ENCODE measurements around the gene TRABD.

TRABD gene

DNA sequence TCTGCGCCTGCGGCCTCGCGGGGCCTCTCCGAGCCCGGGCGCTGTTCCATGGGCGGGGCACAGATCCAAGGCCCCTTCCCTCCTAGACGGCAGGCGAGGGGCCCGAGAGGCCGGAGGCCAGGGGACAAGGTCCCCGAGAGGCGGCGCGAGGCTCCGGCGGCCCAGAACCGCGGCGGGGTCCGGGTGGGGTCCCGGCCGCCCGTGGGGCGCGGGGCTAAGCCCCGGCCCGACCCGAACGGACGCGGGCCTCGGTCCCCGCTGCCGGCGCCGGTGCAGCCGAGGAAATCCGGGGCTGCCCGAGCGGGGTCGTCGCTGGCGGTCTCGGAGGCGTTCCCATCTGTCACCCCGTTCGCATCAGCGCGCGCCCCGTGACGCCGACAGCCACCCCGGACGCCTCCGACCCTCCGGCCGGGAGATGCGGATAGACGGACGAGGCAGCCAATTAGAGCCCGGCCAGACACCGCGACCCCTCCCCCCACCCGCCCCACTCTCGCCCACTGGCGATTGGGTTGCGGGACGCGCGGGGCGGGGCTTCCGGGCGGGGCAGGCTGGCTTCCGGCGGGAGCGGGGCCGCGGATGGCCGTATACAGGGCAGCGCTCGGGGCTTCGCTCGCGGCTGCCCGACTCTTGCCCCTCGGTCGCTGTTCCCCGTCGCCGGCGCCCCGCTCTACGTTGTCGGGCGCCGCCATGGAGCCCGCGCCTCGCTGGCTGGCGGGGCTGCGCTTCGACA is 14.9 kb downstream of the TRABD start, which contains the start of gene SELENOO:
TSS of gene SELENOO (plus strand) at position 551 of the 730 bp plus-strand sequence. CDS start at position 577, 26 bp downstream.
- in situ Hi-C loops (cut with MboI; ENCODE audit: low sequenced_read_pairs) = loop anchor here (25.0 kb wide), 1 partner anchor 263 kb away; no protein-coding TSS in a partner anchor

DNA sequence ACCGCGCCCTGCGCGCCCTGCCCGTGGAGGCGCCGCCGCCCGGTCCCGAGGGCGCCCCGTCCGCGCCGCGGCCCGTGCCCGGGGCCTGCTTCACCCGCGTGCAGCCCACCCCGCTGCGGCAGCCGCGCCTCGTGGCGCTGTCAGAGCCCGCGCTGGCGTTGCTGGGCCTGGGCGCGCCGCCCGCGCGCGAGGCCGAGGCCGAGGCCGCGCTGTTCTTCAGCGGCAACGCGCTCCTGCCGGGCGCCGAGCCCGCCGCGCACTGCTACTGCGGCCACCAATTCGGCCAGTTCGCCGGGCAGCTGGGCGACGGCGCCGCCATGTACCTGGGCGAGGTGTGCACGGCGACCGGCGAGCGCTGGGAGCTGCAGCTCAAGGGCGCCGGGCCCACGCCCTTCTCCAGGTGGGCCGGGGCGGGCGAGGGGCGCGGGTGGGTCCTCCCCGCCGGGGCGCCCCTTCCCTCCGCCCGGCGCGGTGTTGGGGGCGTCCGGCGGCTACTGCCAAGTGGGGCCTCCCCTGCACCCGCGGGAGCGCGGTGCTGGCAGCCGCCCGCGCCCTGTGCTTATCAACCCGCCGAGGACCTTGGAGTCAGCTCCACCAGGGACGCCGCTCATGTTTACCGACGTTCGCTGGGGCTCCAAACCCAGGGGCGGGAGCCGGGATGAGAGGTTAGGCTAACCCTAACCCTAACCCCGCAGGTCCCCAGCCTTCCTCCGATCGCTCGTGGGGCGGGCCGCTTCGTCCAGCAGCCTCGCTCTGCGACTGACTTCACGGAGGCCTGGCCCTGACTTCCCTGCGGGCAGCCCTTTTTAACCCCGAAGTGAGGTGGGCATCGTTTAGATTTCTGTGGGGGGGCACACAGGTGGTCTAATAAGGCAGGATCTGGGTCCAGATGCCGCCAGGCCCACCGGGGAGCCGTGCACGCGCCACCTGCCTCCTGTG is 15.7 kb downstream of the TRABD start:
- in situ Hi-C loops (cut with MboI; ENCODE audit: low sequenced_read_pairs) = loop anchor here (25.0 kb wide), 1 partner anchor 264 kb away; no protein-coding TSS in a partner anchor

DNA sequence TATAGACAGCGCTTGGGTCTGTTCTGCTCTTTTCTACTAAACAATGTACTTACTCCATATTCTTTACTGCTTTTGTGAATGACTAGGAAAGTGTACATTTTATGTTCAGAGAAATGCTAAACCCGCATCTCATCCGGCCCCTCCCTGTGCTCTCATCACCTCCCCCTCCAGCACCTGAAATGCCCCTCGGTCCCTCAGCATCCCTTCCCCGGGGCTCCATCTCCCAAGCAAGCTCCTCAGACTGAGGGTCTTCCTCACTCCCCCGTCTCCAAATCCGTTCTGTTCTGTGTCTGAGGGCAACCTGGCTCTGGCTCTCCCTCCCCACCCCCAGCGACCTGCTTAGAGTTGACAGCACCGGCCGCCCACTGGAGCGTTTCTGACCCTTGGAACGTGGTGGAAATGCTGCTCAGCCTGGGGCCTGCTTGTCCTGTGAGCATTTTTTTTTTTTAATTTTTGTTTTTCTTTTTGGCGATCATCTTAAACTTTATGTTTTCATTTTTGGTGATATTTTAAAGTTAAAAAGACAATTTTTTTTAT is 16.5 kb downstream of the TRABD start:
- in situ Hi-C loops (cut with MboI; ENCODE audit: low sequenced_read_pairs) = loop anchor here (25.0 kb wide), 1 partner anchor 265 kb away; no protein-coding TSS in a partner anchor

DNA sequence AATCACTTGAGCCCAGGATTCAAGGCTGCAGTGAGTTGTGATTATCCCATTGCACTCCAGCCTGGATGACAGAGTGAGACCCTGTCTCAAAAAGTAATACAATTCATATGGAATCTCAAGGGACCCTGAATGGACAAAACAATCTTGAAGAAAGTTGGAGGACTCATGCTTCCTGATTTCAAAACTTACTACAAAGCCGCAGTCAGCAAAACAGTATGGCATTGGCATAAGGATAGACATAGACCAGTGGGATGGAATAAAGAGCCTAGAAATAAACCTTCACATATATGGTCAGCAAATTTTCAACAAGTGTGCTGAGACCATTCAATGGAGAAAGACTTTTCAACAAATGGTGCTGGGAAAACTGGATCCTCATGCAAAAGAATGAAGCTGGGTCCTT is 17.6 kb downstream of the TRABD start:
- in situ Hi-C loops (cut with MboI; ENCODE audit: low sequenced_read_pairs) = loop anchor here (25.0 kb wide), 1 partner anchor 266 kb away; no protein-coding TSS in a partner anchor

DNA sequence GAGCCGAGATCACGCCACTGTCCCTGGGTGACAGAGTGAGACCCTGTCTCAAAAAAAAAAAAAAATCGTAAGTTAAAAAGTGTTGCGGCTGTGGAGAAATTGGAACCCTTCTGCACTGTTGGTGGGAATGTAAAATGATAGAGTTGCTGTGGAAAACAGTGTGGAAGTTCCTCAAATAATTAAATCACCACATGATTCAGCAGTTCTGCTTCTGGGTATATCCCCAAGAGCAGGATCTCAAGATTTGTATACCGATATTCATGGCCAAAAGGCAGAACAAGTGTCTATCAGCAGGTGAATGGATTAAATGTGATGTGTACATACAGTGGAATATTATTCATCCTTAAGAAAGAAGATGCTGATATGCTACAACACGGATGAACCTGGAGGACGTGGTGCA is 18.9 kb downstream of the TRABD start:
- in situ Hi-C loops (cut with MboI; ENCODE audit: low sequenced_read_pairs) = loop anchor here (25.0 kb wide), 1 partner anchor 267 kb away; no protein-coding TSS in a partner anchor

DNA sequence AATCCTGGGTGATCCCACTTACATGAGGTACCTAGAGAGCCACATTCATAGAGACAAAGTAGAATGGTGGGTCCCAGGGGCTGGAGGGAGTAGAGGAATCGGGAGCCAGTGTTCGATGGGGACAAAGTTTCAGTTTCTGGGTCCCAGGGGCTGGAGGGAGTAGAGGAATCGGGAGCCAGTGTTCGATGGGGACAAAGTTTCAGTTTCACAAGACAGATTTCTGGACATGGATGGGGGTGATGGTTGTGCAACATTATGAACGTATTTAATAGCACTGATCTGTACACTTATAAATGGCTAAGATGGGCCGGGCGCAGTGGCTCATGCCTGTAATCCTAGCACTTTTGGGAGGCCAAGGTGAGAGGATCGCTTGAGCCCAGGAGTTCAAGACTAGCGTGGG is 19.3 kb downstream of the TRABD start:
- in situ Hi-C loops (cut with MboI; ENCODE audit: low sequenced_read_pairs) = loop anchor here (25.0 kb wide), 1 partner anchor 268 kb away; no protein-coding TSS in a partner anchor

DNA sequence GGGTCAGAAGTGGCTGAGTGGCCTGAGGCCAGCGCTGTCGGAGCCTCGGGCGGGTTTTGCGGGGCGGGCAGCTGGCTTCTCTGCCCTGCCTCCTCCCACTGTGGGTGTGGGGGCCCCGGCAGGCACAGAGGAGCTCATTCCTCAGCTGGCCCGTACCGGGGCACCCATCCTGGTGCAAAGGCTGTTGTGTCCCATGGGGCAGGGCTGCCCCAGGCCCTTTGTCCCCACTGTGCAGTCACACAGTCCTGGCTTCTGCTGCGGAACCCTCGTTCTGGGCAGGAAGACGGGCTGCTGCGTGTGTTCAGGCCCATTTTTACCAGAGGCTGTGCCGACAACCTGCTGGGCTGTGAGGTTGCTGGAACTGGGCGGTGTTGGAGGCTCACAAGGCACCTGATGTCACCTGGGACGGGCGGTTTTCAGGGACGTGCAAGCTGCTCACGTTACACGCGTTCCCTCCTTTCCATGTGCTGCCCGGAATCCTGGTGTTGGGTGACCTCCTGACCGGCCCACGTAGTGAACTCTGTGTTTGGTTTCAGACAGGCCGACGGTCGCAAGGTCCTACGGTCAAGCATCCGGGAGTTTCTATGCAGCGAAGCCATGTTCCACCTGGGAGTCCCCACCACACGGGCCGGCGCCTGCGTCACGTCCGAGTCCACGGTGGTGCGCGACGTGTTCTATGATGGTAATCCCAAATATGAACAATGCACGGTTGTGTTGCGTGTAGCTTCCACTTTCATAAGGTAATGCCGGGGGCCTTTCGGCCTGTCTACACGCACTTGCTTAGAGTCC is 20.3 kb downstream of the TRABD start:
- in situ Hi-C loops (cut with MboI; ENCODE audit: low sequenced_read_pairs) = loop anchor here (25.0 kb wide), 1 partner anchor 269 kb away; no protein-coding TSS in a partner anchor

DNA sequence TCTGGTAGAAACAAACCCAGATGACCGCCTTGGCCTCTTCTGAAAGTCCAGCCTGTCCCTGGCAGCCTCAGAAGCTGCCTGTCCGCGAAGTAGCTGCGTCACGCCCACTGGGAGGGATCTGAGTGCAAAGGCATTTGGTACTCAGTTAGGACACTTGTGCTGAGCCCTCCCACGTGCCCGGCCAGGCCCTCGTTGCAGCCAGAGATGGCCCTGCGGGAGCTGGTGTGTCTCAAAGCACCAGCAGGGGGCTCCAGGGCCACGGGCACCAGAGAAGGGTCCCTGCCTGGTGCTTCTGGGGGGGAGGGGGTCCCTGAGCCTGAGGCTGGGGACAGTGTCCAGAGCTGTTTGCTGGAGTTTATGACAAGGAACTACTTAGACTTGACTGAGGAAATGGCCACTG is 20.9 kb downstream of the TRABD start:
- in situ Hi-C loops (cut with MboI; ENCODE audit: low sequenced_read_pairs) = loop anchor here (25.0 kb wide), 1 partner anchor 269 kb away; no protein-coding TSS in a partner anchor

DNA sequence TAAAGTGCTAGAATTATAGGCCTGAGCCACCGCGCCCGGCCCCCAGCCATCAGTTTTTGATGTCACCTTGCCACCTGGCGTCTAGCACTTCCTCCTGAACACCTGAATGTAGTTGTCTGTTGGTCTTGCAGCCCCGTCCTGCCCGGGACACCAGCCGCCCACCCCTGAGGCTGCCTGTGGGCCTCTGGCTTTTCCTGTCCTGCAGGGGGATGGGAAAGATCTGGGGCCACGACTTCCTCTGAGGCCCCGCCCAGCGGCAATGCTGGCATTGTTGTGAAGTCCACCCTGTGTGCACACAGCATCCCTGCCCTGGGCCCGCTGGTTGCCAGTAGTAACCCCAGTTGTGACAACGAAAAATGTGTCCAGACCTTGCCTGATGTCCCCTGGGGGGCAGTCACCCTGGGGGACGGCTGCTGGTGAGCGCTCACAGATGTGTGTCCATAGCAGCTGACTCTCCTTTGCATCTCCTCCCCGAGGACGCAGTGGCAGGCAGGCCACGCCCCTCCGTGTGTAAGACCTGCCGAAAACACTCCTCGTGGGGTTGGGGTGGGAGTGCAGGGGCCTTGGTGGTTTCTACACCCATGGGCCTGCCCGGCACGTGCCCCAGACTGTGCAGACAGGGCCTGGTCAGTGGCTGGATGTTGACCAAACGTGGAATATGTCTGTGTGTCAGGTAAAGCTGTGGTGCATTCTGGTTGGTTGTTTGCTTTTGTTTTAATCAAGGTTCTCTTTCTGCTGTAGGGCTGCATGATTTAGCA is 21.8 kb downstream of the TRABD start:
- in situ Hi-C loops (cut with MboI; ENCODE audit: low sequenced_read_pairs) = loop anchor here (25.0 kb wide), 1 partner anchor 270 kb away; no protein-coding TSS in a partner anchor

DNA sequence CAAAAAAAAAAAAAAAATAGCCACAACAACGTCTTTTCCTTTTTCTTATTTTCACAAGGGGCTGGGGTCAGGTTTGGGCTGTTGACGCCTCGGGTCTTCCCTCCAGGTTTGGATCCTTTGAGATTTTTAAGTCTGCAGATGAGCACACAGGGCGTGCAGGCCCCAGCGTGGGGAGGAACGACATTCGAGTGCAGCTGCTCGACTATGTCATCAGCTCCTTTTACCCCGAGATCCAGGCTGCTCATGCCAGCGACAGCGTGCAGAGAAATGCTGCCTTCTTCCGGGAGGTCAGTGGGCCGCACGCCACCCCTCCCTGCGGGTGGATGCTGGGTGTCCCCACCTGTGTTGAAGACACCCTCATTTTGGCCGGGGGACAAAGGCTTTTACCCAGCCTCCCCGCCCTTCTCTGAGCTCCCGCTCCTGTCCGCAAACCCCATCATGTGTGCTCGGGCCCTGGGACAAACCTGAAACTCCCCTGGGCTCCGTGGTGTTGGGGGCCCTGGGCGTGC is 22.8 kb downstream of the TRABD start:
- in situ Hi-C loops (cut with MboI; ENCODE audit: low sequenced_read_pairs) = loop anchor here (25.0 kb wide), 1 partner anchor 271 kb away; no protein-coding TSS in a partner anchor

DNA sequence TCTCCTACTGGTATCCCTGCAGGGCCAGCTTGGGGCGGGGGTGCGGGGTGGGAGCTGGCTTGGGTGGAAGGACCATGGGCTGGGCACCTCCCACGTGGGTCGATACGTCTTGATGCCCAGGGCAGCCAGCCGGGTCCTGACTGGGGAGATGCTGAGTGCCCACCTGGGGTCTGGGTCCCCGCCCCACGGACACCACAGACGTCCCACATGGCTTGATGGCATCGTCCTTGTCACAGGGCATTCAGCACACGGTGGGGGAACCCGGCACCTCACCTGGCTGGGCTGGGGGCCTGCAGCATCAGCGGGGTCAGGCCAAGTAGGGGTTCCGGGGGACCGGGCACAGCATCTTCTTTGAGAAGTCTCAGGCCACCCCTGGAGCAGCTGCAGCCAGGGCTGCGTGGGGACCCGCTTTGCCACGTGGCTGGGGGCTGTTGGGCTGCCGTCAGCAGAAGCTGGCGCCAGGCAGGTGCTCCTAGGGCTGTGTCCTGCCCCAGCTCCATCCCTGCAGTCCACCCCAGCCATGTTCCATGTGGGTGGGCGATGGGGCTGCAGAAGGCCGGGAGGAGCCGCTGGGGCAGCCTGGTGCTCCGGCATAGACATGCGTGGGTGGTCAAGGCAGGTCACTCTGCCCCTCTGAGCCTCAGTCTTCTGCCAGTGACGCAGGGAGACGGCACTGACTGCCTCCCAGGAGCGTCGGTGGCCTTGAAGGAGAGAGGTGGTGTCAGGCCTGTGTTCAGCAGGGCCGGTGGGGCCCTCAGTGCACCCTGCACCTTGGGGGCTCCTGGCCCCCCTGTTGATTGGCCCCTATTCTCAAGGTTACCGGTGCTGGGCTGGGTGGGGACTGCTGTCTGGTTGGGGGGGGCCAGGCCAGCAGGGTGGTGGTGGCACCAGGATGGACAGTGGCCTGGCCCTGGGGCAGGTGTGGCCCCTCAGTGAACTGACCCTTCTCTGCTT is 23.5 kb downstream of the TRABD start:
- in situ Hi-C loops (cut with MboI; ENCODE audit: low sequenced_read_pairs) = loop anchor here (25.0 kb wide), 1 partner anchor 272 kb away; no protein-coding TSS in a partner anchor

DNA sequence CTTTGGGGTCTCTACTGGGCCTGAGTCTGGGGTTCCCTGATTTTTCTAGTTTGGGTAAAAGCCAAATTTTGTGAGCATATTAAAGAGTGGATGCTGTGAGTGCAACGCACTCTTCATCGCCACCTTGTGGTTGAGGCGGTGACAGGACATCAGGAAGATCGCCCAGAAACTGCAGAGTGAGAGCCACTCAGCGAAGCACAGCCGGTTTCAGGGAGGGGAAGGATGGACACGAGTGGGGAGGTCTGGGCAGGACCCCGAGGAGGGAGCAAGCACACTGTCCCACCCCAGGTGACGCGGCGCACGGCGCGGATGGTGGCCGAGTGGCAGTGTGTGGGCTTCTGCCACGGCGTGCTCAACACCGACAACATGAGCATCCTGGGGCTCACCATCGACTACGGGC is 24.2 kb downstream of the TRABD start:
- in situ Hi-C loops (cut with MboI; ENCODE audit: low sequenced_read_pairs) = loop anchor here (25.0 kb wide), 1 partner anchor 273 kb away; no protein-coding TSS in a partner anchor

DNA sequence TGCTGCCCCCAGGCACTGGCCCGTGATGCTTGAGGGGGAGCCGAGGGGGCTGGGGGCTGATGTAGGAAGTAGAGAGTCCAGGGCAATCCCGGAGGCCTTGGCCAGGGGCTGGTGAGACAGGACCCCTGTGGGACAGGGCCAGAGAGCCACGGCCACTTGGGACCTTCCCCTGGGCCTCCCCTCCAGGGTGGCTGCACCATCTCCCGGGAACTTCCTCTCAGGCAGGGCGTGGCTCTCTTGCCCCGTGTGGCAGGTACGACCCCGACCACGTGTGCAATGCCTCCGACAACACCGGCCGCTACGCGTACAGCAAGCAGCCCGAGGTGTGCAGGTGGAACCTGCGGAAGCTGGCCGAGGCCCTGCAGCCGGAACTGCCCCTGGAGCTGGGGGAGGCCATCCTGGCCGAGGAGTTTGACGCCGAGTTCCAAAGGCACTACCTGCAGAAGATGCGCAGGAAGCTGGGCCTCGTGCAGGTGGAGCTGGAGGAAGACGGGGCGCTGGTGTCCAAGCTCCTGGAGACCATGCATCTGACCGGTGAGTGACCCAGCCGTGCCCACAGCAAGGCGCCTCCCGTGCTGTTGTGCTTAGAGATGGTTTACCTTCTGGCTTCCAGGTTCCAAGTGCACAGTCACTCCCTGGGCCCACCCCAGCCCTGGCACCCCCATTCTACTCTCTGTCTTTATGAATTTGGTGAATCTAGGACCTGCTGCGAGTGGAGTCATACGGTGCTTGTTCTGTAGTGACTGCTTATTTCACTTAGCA is 24.8 kb downstream of the TRABD start:
- in situ Hi-C loops (cut with MboI; ENCODE audit: low sequenced_read_pairs) = loop anchor here (25.0 kb wide), 1 partner anchor 273 kb away; no protein-coding TSS in a partner anchor

DNA sequence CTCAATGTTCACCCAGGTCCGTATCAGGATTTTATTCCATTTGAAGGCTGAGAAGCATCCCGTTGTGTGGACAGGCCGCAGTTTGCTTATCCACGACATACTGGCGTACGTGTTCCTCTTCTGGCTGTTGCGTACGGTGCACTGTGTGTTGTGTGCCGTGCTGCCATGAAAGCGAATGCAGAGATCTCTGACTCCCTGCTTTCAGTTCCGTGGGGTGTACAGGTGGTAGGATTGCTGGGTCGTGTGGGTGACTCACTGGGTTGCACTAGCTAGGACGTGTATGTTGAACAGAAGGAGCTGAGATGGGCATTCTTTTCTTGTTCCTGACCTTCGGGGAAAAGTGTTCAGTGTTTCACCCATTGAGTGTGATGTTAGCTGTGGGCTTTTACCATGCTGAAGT is 25.4 kb downstream of the TRABD start:
- in situ Hi-C loops (cut with MboI; ENCODE audit: low sequenced_read_pairs) = loop anchor here (25.0 kb wide), 1 partner anchor 274 kb away; no protein-coding TSS in a partner anchor

DNA sequence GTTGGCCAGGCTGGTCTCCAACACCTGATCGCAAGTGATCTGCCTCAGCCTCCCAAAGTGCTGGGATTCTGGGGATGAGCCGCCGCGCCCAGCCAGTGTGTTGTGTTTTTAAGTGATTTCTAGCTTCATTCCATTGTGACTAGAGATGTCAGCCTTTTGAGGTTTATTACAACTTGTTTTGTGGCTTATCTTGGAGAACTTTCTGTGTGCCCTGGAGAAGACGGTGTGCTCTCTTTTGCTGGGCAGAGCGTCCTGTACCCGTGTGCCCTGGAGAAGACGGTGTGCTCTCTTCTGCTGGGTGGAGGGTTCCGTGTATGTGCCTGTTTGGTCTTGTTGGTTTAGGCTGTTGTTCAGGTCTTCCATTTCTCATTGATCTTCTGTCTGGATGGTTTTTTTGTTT is 27.6 kb downstream of the TRABD start:
- in situ Hi-C loops (cut with MboI; ENCODE audit: low sequenced_read_pairs) = loop anchor here (25.0 kb wide), 1 partner anchor 276 kb away; no protein-coding TSS in a partner anchor

DNA sequence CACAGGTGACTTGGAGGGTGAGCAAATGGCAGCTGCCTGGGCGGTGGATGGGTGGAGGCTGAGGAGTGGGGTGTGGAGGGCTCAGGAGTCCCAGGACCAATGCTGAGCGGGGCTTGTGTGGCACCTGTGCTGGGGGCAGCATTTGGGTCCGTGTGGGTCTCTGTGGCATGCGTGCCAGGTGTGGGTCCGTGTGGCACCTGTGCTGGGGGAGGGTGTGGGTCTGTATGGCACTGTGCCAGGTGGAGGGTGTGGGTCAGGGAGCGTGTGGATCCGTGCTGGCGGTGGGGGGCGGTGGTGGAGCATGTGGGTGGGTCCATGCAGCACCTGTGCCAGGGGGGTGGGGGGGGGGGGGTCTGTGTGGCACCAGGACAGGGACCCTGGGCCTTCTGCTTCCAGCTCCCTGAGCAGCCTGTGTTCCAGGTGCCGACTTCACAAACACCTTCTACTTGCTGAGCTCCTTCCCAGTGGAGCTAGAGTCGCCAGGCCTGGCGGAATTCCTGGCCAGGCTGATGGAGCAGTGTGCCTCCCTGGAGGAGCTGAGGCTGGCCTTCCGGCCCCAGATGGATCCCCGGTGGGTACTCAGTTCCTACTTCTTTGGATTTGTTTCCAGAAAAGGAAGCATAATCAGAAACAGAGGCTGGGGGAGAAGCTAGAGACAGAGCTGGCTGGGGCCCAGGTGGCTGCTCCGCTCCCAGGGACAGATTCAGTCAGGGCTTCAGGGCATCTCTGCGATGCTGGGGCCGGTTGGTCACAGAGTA is 29.8 kb downstream of the TRABD start:
- in situ Hi-C loops (cut with MboI; ENCODE audit: low sequenced_read_pairs) = loop anchor here (25.0 kb wide), 1 partner anchor 278 kb away; no protein-coding TSS in a partner anchor

Data from HL-60/S4 treated with phorbol 12-myristate 13-acetate at 8.2 ng/mL for 4 days and 3 days (cell line).